COLO829 (cell line): ENCODE measurements around the gene TNFRSF11A.

Experiments used
- DNase-seq: peaks from one replicate; pipeline ENCODE4 v3.0.0; 2012; ENCODE audit warnings: low spot score

TNFRSF11A gene

DNA sequence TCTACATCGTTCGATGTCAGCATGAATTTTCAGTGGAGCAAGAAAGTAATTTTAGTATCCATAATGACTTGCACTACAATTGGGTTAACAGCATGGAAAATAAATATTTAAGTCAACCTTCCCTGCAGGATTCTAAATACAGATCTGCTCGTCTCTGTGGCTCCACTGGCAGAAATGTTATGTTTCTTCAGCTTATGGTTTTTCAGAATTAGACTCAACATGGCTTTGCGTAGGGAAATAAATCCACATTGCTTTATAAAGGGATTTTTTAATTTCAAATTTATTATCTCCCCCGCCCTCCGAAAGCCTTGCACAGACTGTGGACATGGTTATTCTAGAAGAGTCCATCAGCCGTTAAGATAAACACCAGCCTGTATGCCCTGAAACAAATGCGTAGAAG lies 18.2 kb downstream of the TNFRSF11A start:
- DNase-seq: no peak

- DNase-seq: no peak
These were observed 20.8 kb downstream of the TNFRSF11A start for GRCh38 chr18:62345909-62346308.

GRCh38 chr18:62346333-62347088 lies 21.4 kb downstream of the TNFRSF11A start:
- DNase-seq: no peak

GRCh38 chr18:62347089-62347506 lies 22.0 kb downstream of the TNFRSF11A start:
- no peak for DNase-seq

DNA sequence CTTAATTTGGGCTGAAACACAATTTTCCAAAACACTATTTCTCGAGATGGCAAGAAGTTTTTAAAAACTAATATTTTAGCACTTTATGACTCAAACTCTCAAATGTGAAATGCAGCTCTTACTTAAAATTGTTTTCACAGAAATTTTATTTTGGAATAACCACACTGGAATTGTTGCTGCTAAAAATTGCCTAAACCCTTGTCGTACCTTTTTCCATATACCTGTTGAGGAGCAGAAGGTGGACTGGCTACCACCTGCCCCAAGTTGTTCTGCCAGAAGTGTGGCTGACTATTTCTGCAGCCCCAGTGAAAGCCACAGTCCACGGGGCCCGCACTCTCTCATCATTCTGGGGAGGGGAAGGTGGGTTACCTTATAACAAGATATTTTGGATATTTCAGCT lies 23.4 kb downstream of the TNFRSF11A start:
- no peak for DNase-seq

GRCh38 chr18:62353170-62353569 lies 28.1 kb downstream of the TNFRSF11A start:
- DNase-seq: no peak

DNA sequence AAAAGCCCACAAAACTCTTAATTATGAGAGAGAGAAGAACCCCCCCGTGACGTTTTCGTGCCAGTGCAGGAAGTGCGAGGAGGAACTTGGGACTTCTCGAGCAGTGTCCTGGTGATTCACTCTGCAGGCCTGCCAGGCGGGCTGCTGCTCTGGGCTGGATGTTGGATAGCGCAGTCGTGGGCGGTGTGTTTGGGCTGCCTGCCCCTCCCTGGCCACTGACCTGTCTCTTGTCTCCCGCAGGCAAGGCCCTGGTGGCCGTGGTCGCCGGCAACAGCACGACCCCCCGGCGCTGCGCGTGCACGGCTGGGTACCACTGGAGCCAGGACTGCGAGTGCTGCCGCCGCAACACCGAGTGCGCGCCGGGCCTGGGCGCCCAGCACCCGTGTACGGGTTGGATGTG lies 29.0 kb downstream of the TNFRSF11A start:
- no peak for DNase-seq

DNA sequence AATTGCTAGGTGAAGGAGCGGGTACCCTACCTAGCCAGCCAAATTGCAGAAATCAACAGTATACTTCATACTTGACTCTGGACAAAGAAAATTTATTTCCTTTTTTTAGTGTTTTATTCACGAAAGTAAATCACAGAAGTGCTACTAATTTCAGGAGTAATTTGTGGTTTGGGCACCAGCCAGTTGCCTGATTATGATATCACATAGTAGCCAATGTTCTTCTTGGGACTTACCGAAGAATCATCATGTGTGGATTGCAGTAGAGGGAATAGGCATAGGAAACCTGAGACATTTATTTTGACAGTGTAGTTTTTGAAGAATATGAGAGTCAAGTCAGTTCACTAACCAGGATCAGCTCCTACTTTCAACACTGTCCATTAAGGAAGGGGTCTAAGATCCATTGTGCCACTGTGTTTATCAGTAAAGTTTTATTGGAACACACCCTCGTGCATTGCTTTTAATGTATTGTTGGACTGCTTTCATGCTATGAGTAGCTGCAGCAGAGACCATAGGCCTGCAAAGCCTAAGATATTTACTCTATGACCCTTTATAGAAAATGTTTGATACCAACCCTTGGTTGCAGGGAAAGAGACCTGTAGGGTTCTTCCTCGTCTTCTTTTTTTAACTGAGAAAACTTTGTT lies 32.1 kb downstream of the TNFRSF11A start:
- no peak for DNase-seq

- DNase-seq: no peak
These were observed 35.7 kb downstream of the TNFRSF11A start for GRCh38 chr18:62360805-62361204.

DNA sequence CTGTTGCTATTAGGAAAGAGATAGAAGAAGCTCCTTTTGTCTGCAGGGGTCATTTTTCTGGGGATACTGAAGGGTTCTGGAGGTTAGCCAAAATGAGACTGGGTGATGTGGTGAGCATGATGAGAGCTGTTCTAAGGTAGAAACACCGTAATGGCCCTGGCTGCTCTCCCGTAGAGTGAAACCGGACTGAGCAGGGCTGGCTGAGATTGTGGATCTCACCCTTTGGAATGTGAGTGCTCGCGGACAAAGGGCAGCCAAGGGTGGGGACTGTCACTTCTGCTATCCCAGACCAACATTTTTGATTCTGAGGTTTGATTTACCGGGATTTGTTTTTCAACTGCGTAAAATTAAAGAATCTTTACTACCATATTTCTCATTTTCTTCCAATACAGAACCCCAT lies 36.2 kb downstream of the TNFRSF11A start:
- no peak for DNase-seq

- no peak for DNase-seq
These were observed 39.4 kb downstream of the TNFRSF11A start for GRCh38 chr18:62364558-62364957.

GRCh38 chr18:62365420-62365819 lies 40.3 kb downstream of the TNFRSF11A start:
- no peak for DNase-seq

GRCh38 chr18:62366992-62367391 lies 41.9 kb downstream of the TNFRSF11A start:
- no peak for DNase-seq

- no peak for DNase-seq
These were observed 43.0 kb downstream of the TNFRSF11A start for GRCh38 chr18:62368100-62368499.

DNA sequence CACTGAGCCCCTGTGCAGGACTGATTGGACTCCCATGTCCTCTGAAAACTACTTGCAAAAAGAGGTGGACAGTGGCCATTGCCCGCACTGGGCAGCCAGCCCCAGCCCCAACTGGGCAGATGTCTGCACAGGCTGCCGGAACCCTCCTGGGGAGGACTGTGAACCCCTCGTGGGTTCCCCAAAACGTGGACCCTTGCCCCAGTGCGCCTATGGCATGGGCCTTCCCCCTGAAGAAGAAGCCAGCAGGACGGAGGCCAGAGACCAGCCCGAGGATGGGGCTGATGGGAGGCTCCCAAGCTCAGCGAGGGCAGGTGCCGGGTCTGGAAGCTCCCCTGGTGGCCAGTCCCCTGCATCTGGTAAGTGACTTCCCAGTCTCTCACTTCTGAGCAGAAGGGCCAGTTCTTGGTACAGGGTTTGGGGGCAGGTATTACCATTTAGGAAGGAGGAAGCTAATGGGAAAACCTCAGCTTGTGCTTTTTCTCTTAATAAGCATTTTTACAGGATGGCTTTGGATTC lies 44.1 kb downstream of the TNFRSF11A start:
- no peak for DNase-seq

DNA sequence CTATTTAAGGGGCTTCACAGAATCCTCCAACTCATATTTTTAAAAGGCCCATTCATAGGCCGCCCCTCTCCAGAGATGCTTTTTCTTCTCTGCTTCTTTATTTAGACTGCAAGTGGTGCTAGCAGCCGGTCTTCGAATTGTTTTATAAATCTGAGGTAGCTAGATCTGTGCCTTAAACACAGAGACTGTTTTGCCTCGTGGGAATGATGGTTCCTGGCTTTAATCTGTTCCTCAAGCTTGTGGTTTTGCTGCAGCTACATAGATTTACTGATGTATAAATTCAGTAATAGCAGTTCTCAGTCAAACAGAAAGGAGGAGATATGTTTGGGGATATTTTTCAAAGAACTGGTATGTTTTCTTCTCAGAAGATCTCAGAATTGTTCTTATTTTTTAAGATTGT lies 45.3 kb downstream of the TNFRSF11A start:
- DNase-seq: no peak

- DNase-seq: no peak
These were observed 46.3 kb downstream of the TNFRSF11A start for GRCh38 chr18:62371436-62371835.

GRCh38 chr18:62372156-62372555 lies 47.0 kb downstream of the TNFRSF11A start:
- DNase-seq: no peak

DNA sequence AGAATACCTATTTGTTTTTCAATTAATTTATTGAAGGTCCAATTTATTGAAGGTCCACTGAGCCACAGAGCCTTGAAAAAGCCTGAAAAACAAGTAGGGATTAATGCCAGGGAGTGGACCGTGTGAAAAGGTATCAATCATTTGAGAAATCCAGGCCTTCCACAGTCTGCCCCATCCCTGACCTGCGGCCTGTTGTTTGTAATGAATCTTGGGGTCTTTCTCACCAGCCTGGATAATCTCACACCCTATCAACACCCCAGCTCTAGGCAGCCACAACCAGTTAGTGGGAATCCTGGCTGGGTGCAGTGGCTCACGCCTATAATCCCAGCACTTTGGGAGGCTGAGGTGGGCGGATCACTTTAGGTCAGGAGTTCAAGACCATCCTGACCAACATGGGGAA lies 47.8 kb downstream of the TNFRSF11A start:
- no peak for DNase-seq

- no peak for DNase-seq
These were observed 49.4 kb downstream of the TNFRSF11A start for GRCh38 chr18:62374410-62374965.

DNA sequence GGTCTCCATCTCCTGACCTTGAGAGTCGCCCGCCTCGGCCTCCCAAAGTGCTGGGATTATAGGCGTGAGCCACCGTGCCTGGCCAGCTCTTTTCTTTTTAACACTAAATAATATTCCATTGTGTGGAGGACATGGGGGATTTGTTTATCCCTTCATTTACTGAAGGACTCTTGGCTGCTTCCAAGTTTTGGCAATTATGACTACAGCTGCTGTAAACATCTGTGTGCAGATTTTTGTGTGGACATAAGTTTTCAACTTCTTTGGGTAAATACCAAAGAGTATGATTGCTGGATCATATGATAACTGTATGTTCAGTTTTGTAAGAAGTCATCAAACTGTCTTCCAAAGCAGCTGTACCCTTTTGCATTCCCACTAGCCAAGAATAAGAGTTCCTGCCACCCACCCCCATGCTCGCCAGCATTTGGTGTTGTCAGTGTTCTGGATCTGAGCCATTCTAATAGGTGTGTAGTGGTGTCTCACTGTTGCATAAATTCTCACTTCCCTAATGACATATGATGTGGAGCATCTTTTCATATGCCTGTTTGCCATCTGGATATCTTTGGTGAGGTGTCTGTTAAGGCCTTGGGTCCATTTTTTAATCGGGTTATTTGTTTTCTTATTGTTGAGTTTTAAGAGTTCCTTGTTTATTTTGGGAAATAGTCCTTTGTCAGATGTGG lies 52.2 kb downstream of the TNFRSF11A start:
- no peak for DNase-seq

DNA sequence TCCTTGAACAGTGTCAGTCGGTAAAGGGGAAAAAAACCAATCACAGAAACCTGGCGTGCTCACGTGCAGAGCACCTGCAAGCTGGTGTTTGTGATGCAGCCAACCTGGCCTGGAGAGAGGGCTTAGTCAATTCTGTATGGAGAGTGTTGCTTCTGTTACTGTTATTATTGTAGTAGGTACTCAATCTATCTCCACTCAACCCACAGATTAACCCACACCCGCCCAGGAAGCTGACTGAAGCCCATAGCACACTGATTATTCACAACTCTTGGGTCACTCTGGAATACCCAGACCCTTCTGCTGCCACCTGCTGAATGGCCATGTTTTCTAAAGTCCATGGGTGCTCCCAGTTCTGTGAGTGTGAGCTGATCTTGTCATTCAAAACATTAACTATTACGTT lies 53.9 kb downstream of the TNFRSF11A start:
- DNase-seq: no peak

- DNase-seq: no peak
These were observed 56.3 kb downstream of the TNFRSF11A start for GRCh38 chr18:62381373-62381772.
